ENCODE results near the gene PTPRK. TPM values are rescaled to one million over a fixed set of nuclear protein-coding genes. Genes with fewer than 3 reads are reported as not detected.

PTPRK gene
- total RNA-seq: 36.2 and 56.7 TPM in 2 replicates

GRCh38 chr6:128520436-128521281 lies at the start of gene PTPRK:
Gene PTPRK (minus strand): TSS chr6:128520599. CDS start chr6:128520358, 241 bp downstream.

All from epithelial cell of alveolus of lung (primary cell).